GM19043 (cell line): Measurements from ENCODE around the gene CDH7.

ENCODE experiments used
- ATAC-seq: cut with Tn5 transposase; IDR thresholded peaks from one replicate; pipeline ENCODE4 v1.9.1; 2021; ENCODE audit warnings: low read depth; ENCODE audit not compliant: unreplicated experiment

CDH7 gene

DNA sequence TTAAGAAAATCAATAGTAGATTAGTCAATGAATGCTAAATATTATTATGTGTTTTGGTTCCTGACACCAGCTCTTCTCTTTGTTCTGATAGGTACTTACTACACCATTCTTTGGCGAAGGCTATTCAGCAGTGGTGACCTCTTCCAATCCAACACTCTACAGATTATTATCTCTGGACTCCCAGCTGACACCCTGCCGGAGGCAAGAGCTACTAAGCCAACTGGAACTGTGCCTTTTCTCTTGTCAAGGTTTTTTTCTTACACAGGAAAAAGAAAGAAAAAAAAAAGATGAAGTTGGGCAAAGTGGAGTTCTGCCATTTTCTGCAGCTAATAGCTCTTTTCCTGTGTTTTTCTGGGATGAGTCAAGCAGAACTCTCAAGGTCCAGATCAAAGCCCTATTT is 11.7 kb downstream of the CDH7 start:
- ATAC-seq = no peak

GRCh38 chr18:65767406-65767805 is 16.6 kb downstream of the CDH7 start:
- ATAC-seq = no peak

GRCh38 chr18:65768120-65768778 is 17.4 kb downstream of the CDH7 start:
- no peak for ATAC-seq

DNA sequence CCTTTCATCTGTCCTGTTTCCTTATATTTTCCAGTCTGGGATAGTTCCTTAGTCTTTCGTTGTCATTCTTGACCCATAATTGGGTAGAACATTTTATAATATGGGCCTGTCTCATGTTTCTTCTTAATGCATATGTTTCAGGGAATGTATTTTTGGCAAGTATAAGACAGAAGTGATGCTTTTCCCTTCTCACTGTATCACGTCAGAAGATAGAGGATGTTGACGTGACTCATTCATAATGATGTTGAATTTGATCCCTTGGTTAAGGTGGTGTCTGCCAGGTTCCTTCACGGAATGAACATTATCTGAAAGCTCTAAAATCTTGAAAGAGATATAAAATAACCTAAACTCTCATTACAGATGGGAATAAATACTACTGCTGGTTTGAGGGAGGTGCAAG is 18.8 kb downstream of the CDH7 start:
- no peak for ATAC-seq

- no peak for ATAC-seq
Observed at GRCh38 chr18:65786474-65786873, 35.7 kb downstream of the CDH7 start.

DNA sequence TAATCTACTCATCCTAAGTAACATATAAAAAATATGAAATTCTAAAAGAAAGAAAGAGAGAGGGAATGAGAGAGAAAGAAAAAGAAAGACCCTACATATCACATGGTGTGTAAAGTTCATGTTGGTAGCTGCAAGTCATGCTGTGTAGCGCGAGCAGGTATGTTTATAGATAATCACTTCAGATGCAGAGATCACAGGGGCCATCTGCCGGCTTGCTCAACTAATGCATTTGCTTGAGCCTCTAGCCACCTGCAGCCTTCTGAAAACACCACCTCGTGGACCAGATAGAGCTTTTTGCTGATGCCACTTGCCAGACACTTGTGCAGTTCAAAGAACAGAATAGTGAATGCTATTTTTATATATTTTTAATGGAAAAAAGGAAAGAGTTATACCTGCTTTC is 37.6 kb downstream of the CDH7 start:
- ATAC-seq = no peak

GRCh38 chr18:65790604-65791003 is 39.8 kb downstream of the CDH7 start:
- ATAC-seq = no peak

DNA sequence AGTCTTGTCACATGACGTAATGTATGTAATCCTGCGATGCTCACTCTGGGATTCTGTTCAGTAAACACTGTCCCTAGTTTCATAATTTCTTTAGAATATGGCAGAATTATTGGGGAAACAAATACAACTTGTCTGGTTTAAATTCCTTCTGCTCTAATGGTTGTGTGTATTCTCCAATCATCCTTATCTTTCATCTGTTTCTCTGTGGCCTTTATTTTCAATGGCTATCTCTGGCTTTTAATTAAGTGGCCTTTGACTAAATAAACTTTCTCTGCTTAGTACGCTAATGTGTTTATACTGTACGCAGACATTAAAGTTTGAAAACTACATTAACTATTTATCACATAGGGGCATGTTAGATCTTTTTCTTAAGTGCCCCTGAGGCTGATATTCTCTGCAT is 40.9 kb downstream of the CDH7 start:
- ATAC-seq = no peak

GRCh38 chr18:65792456-65793074 is 41.8 kb downstream of the CDH7 start:
- ATAC-seq = no peak

GRCh38 chr18:65808759-65809158 is 57.9 kb downstream of the CDH7 start:
- ATAC-seq = no peak

DNA sequence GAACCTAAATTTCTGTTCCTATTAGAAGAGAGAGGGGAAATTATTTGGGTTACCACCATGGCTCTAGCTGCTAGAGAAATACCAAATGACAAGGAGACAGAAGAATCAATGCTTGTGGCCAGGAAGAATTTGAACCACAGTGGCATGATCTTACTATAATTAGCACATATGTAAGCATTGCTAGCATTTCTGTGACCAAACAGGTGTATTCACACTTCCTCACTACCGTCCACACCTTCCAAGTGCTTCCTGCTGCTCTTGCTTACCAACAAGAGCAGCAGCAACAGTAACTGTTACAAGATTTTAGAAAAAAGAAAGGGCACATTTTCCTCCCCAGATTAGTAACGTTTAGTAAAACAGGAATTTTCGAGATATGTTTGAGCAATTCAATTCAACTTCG is 60.5 kb downstream of the CDH7 start:
- ATAC-seq = no peak

GRCh38 chr18:65815506-65815905 is 64.7 kb downstream of the CDH7 start:
- ATAC-seq = no peak

DNA sequence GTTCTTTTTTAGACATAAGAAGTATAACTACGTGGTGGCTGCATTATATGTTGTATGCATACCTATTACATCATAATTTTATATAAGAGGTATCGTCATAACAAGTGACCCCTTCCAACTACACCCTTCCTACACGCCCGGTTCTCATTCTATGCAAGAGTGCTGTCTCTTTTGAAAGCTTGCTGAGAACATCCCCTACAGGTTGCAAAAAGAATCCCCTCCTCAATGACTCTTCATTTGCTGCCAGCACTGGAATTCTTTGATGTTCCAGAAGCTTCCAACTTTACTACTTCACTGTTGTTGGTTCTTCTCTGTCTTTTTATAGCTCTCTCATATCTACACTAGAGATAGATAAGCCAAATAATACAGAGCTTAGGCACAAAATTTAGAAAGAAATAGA is 66.4 kb downstream of the CDH7 start:
- no peak for ATAC-seq

- ATAC-seq = no peak
Observed at GRCh38 chr18:65821911-65822310, 71.1 kb downstream of the CDH7 start.

GRCh38 chr18:65822826-65823225 is 72.0 kb downstream of the CDH7 start:
- no peak for ATAC-seq

DNA sequence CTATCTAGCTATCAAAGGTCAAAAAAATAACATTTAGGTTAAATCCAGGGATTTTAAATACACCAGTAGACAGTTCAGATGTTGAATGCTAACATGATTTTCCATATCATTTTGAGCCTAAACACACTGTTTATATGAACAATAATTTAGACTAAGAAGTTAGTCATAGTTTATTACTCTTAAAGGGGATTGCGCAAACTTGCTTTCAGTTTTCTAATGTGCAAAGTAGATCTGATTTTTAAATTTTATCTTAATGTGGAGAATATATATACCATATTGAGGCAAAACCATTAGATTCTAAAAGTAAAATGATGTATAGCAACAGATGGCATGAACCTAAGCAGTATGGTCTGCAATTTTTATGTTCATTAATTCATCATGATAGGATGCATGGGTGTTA is 76.6 kb downstream of the CDH7 start:
- ATAC-seq = no peak

- no peak for ATAC-seq
Observed at GRCh38 chr18:65835881-65836280, 85.1 kb downstream of the CDH7 start.

DNA sequence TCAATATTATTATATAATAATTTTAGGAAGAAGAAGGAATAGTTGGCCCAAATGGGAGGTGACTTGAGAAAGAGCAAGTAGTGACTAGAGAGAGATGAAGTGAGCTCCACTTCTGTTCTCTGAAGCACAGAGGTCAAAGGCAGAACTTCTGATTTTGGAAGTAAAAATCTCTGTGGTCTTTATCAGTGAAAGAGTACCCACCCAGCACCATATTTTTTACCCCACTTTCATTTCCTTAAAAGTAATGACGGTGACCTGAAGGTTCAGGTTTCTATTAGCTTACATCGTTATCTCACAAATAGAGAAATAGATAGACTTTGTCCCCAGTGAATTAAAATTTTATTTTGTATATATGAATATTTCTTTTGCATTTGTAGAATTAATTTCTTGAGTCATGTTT is 95.3 kb downstream of the CDH7 start:
- no peak for ATAC-seq

DNA sequence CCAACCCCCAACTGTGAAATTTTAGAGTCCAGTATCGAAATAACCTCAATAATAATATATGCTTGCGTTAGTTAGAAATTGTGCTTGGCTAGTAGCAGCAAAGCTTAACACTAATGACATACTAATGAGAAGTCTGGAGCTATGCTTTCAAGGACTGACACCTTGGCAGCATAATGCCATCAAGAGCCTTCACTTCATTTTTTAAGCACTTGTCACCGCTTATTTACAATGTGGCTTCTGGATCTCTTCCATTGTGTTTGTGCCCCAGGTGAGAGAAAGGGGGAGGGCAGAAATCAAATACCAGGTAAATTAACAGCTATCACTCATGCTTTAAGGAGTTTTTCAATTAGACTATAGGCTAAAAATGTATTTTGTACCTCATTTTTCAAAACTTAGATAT is 101.5 kb downstream of the CDH7 start:
- ATAC-seq = no peak

GRCh38 chr18:65859075-65859474 is 108.3 kb downstream of the CDH7 start:
- no peak for ATAC-seq

GRCh38 chr18:65869527-65869926 is 118.7 kb downstream of the CDH7 start:
- no peak for ATAC-seq

- ATAC-seq = no peak
Observed at GRCh38 chr18:65876310-65876709, 125.5 kb downstream of the CDH7 start.

DNA sequence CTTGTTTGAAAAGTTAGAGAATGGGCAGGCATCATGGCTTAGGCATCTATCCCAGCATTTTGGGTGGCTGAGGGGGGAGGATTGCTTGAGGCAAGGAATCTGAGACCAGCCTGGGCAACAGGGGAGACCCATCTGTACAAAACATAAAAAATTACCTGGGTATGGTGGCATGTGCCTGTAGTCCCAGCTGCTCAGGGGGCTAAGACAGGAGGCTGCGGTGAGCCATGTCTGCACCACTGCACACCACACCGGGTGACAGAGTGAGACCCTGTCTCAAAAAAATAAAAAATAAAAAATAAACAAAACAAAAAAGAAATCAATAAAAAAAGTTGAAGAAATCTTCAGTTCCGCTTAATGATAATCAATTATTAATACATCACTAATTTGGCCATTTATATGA is 146.5 kb downstream of the CDH7 start:
- ATAC-seq = no peak
